HG03196 (cell line): Measurements from ENCODE around the gene TRIM29.
"Not testable (repeated sequence)": the region's sequence is repeated elsewhere in the genome, so short reads cannot be mapped to it uniquely, and the experiment has no call there.

Experiments
- ATAC-seq: cut with Tn5 transposase; IDR thresholded peaks from one replicate; pipeline ENCODE4 v1.9.1; 2021; ENCODE audit not compliant: unreplicated experiment

The TRIM29 gene

DNA sequence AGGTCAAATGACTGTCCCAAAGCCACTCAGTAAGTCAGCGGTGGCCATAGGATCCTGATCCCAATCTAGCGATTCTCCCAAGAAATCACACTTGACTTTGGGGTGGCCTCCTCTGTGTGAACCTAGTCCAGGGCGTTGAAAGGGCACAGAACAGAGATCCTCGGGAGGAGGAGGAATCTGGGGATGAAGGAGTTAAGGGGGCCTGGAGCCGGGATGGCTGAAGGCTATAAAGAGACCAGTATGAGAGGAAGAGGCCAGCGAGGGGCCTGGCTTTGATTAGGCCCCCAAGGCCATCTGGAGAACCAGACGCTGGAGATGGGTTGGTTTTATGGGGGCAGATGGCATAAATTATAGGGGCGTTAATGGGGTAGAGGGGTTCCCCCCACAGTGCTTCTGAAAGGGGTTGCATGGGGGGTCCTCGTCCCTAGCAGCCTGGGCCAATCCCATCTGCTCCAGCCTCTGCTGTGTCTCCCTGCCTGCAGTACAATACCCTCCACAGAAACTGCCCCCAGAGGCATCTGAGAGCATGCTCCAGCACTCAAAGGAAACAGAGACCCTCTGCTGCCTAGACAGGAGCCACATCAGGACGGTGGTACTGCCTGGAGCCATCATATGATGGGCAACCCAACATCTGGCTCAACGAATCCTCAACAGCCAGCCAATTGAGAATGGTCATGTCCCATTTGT lies 35.2 kb upstream of the TRIM29 start:
- ATAC-seq: no peak

DNA sequence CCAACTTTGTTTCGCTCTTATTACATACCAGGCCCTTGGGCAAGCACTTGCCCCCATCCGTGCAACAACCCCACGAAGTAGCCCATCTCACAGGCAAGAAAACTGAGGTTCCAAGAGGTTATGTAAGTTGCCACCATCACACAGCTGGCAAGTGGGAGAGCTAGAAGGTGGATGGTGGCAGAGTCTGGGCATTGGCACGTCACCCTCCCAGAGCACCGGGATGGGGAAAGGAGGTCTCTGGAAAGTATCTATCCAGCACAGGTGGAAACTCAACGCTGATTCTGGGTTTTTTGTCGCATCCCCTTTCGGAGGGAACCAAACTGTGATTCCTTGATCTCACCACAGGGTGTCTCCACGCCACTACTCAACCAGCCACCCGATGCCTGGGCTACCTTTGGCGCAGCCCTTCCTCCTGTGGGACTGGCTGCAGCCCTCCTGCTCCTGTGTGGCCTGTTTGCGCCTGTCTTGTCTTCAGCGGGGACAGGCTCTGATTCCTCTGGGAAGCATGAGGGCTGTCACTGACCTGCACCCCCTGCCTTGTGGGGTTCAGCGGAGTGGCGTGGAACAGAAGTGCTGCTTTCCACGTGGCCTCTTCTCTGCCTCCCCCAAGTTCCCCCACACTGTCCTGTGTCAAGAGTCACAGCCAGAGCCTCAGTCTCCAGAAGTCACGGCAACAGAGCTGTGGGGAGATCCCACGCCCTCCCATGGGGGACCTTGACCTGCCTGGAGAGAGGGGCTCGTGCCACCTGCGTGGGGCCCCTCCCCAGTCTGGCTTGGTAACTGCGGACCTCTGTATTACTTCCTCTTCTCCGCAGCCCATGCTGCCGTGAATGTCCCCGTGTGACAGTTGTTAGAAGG lies 34.4 kb upstream of the TRIM29 start:
- ATAC-seq: no peak

DNA sequence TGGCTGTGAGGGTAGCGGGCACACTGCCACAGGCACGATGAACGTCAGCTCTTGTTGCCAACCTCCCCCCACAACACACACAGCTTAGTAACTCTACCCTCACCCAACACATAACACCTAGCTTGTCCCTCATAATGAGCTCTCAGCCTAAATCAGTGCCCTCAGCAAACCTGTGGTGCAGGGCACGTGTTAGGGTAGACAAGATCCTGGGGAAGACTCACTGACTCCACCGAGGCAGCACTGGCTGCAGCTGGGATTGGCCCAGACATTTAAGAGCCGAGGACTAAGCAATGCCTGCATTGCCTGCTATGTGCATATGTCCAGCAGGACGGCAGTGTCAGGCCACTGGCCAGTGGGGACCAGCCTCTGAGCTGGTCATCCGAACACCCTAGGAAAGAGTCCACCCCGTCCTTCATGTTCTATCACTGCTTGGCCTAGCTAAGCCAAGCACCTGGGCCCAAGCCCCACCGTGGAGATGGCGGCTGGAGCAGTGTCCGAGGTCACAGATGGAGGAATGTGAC lies 32.9 kb upstream of the TRIM29 start:
- ATAC-seq: no peak

DNA sequence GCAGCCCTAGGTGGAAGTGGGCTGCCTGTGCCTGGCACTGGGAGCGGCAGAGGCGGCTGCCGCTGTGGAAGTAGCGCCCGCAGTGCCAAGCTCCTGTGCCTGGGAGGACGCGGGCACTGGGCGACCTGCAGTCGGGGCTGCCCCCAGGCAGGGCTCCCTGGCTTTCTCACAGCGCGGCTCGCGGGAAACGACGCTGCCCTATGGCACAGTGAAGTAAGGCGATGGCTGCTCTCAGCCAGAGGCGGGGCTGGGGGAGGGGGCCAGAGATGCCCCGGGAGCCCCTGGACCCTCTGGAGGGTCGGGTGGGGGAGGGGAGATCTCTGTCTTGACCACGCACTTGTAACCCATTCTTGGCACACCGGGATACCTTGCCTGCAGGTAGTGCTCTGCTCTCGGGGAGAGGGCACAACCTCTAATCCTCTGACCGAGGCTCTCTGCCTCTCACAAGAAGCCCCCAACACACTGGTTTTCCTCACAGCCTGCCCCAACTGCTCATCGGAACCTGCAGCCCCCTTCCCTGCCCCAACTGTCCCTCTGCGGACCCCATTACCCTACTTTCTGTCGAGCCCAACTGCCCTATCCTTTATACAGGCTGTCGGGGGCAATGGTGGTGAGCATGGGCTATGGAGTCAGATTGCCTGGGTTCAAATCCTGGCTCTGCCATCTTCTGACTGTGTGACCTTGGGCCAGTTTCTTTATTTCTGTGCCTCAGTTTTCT lies 32.2 kb upstream of the TRIM29 start:
- no peak for ATAC-seq

DNA sequence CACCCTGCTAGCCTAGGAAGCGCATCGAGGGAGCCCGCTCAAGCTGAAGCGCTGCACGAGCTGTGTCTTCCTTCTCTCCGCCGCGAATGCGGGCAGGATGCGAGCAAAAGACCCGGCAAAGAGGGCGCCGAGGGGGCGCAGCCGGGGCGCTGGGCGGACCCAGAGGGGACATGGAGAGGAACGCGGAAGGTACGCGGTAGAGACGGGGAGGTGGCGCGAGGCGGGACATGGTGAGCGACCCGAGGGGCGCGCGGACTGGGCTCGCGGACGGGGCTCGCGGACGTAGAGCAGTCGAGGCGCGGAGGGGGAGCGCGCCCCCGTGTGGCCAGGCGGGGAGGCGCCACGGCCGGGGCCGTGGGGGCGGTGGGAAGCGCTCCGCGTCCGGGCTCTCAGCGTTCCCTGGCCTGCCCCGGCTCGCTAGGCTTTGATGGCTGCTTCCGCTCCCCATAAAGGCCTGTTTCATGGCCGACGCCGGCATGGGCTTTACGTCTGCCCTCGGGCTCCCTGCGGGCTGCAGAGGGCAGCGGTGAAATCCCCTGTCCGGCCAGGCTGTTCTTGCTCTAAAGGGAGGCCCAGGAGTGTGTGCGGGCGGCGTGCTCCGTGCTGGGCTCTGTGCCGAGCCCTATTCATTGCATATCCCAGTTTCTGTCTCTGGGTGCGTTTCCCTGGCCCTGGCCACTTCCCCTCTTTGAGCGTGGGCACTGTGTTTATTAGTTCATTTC lies 31.2 kb upstream of the TRIM29 start:
- no peak for ATAC-seq

DNA sequence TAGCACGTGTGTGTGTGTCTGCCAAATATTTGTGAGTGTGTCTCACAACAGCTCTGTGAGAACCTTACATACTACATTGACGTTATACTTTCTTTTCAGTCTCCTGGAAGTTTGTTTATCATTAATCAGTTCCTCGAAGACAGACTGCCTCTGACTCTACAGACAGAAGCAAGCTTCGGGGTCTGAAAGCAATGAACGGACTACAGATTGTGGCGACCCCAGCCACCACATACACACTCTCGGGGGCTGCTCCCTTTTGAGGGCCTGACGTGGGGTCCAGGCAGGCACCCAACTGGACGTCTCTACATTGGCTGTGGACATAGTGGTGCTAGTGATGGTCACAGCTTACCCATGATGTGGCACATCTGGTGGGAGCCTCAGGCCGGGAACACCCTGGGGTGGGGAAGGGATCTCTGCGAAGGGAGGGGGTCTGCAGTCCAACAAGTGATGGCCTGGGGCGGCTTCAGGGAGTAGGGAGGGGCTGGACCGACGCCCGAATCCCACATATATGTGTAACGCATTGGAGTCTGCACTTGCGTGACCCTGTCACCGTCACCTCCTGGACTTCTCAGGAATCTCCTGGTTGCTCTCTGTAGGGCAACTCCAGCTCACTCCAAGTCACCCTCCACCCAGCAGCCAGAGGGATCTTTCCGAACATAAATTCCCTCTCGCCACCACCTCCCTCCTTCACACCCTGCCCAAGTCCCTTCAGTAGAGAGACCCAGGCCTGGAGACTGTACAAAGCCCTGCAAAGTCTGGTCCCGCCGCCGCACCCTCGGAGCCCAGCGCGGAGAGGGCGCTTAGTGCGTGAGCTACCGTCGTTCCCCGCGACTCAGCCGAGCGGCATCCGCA lies 30.4 kb upstream of the TRIM29 start:
- no peak for ATAC-seq

DNA sequence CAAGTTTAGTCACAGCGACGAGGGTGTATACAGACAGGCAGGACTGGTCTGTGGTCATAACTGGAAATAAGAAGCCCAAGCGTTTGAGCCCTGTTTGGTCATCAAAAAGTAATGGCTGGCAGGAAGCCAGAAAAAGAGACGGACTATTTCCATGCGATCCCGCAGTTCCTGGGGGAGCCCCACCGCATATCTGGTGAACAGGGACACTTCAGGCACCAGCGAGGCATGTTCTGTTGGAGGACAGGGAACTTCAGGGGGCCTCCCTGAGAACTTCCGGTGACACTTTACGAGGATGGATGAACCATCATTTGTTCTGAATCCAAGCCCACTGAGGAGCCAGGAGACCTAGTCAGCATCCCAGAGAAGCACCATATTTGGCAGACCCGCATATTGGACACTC lies 29.7 kb upstream of the TRIM29 start:
- no peak for ATAC-seq

DNA sequence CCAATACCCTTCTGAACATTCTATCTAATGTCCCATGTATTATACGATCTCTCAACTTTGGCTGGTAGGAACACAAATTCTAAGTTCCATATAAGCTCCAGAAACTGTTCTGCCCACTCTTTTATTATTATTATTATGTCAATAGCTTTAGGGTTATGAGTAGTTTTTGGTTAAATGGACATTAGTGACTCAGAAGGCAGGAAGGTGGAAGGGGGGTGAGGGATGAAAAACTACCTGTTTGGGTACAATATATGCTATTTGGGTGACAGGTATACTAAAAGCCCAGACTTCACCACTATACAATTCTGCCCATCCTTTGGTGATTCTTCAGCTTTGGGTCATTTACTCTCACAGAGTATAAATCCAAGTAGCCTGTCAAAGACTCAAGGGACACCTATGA lies 22.5 kb upstream of the TRIM29 start:
- no peak for ATAC-seq

DNA sequence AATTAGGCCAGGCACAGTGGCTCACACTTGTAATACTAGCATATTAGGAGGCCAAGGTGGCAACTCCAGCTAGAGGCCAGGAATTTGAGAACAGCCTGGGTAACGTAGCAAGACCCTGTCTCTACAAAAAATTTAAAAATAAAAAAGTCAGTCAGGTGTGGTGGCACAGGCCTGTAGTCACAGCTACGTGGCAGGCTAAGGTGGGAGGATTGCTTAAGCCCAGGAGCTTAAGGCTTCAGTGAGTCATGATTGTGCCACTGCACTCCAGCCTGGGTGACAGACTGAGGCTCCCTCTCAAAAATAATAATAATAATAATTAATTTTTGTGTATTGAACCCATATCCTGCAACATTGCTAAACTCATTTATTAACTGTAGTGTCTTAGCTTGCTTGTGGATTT lies 15.3 kb upstream of the TRIM29 start:
- no peak for ATAC-seq

DNA sequence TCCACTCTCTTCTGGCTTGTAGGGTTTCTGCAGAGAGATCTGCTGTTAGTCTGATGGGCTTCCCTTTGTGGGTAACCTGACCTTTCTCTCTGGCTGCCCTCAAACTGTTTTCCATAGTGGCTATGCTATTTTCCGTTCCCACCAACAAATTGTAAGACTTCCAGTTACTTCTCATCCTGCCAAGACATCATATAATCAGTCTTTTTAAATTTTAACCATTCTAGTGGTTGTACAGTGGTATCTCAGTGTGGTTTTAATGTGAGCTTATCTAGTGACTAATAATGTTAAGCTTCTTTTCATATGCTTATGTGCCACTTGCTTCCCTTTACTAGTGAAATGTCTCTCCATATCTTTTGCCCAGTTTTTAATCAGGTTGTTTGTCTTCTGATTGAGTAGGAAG lies 13.6 kb upstream of the TRIM29 start:
- no peak for ATAC-seq

DNA sequence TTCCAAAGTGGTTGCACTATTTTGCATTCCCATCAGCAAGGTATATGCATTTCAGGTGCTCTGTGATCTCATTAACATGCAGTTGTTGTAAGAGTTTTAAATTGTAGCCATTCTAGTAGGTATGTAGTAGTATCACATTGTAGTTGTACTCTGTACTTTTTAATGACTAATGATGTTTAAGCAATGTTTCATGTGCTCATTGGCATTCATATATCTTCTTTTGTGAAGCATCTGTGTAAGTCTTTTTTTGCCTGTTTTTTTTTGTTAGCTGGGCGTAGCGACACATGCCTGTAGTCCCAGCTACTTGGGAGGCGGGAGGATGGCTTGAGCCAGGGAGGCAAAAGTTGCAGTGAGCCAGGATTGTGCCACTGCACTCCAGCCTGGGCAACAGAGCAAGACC lies 11.3 kb upstream of the TRIM29 start:
- ATAC-seq: no peak

DNA sequence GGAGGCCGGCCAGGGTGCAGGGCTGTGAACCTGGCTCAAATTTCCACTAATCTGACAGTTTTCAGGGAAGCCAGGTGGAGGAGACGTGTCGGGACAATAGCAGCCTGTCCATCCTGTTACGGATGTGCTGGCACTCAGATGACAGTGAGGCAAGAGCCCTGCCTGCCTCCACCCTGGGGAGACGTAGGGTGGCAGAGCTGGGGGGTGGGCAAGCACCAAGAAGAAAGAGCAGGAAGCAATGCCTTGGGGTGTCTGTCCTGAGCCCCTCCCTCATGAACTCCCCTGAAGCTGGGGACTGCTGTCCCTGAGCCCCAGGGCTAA lies 10.0 kb upstream of the TRIM29 start:
- no peak for ATAC-seq

DNA sequence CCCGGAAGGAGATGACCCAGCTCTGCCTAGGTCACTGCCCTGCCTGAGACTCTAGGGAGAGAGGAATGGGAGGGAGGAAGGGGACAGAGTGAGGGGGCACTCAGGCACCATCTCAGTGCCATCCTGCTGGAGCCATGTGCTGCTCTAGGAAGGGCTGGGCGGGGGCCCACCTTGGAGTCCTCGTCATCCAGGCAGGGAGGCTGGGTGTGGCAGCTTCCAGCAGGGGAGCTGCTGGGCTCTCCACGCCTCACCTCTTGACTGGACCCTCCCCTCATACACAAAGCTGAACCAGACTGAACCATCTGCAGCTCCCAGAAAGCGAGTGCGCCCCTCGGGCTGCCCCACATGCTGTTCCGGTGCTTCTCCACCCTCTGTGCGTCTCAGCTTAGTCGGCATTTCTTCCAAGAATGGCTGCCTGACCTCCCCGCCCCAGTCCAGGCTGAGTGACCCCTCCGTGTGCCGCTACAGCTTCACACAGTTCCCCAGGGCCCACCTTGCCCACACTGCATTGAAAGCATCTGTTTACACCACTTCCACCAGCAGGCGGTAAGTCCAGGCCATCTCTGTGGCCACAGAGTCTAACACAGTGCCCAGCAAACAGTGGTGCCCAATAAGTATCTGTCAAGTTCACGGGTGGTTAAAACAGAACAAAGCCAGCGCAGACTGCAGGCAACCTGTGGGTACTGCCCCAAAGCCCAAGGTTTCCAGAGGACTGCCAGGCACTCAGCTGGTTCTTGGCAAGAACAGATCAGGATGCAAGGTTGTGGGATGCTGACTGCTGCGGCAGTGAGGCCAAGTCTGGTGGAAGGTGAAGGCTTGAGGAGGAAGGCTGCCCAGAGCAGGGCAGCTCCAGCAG lies 9.4 kb upstream of the TRIM29 start:
- no peak for ATAC-seq

DNA sequence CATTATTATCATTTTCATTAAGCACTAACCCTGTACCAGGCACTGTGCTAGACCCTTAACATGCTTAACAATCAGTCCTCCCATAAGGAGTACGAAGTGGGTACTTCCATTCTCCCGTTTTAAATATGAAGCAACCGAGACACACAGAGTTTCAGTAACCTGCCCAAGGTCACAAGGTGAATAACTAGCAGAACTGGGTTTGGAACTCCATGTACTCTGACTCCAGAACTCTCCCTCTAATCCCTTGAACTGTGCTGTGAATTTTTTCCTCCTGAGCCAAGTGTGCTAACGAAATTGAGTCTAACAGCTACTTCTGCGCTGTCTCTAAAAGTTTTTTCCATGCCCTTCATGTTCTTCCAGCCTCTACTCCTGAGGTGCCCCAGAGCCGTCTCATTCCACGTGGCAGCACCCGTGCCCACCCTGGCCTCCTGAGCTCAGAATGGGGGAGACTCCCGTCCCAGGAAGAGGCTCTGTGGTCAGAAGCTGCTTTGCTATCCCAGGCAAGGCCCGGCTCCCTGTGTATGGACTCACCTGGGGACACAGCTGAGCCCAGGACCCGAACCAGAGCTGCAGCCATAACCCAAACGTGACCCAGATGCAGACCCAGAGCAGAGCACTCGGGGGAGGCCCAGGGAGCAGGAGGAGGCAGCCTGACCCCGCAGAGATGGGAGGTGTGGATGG lies 8.6 kb upstream of the TRIM29 start:
- no peak for ATAC-seq

DNA sequence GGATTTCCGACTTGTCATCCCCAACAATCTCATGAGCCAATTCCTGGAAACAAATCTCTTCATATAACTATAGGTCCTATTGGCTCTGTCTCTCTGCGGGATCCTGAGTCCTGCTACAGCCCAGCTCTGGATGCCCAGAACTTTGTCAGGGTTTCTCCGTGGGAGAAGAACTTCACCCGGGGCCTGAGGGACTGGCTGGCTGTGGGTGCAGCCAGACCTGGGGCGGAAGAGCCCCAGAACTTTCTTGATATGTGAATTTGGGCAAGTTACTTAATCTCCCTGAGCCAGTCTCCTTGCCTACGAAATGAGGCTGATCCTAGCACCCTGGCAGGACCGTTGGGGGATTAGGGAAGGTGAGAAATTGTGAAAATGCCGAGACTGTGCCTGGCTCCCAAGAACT lies 6.6 kb upstream of the TRIM29 start:
- ATAC-seq: no peak

DNA sequence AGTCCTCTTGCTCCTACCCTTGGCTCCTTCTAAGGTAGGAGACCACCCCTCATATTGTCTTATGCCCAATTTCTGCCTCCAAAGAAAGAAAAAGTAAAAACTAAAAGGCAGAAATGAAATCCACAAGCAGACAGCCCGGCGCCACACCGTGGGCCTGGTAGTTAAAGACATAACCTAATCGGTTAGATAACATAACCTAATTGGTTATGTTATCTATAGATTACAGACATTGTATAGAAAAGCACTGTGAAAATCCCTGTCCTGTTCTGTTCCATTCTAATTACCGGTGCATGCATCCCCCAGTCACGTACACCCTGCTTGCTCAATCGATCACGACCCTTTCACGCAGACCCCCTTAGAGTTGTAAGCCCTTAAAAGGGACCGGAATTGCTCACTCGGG lies 5.6 kb upstream of the TRIM29 start:
- ATAC-seq: not testable (repeated sequence)

DNA sequence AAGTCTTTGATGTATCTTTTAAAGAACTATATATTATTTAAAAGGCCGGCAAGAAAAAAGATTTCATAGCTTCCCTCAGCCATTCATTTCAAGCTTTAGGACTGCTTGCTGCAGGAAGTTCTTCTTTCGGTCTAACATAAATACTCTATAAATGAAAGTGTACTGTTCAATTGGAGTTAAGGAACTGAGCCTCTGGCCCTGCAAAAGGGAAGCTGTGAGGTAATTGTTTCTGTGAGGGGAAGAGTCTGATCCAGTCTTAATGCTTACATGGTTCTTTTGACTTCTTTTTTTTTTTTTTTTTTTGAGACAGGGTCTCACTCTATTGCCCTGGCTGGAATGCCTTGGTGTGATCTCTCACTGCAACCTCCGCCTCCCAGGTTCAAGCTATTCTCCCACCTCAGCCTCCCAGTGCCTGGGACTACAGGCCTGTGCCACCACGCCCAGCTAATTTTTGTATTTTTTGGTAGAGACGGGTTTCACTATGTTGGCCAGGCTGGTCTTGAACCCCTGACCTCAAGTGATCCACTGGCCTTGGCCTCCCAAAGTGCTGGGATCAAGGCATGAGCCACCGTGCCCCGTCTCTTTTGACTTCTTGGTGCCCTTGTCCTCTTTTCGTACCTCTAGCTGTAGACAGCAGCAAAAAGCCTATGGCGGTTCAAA lies 4.7 kb upstream of the TRIM29 start:
- no peak for ATAC-seq

DNA sequence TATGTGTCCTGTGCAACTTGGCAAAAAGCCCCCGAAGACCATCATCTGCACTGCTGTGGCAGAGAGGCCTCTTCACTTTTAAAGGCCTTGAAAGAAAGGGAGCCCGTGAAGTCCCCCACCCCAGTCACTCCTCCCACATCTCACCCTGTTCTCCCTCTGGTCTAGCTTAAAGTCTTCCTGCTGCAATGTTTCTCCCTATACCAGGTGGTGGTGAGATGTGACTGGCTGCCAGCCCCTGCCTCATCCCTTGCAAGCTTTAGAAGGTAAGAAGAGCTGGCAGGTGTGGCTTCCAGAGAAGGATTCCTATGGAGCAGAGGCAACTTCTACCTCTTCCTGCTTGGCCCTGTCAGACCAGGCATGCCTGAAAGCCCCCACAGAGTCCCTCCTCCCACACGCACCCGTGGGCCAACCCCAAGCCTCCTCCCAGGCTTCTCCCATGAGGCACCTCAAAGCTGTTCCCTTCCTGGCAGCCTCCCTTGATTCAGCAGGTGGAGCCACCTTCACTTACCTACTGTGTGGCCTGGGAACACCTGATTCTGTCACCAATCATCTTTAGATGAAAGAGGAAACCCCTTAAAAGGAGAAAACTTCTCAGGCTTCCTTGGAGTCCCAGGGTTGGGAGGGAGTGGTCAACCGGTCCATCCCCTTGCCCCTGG lies 4.0 kb upstream of the TRIM29 start:
- no peak for ATAC-seq
